H1 (cell line): ENCODE data around the gene SCAPER.

Source experiments
- BRCA1 ChIP-seq: IDR thresholded peaks from 2 replicates; pipeline ENCODE4 v1.6.1; 2012; ENCODE audit warnings: low read depth, low read length, improper control_type of control experiment
- TF ChIP-seq, protein P1 (sequence below), 3 experiments: IDR thresholded peaks; 1 replicate in 2 of 3; 2 replicates in 1 of 3; pipeline versions ENCODE4 v1.5.1 to v1.6.1; 2011; ENCODE audit warnings: low read length in 3 of 3, mild to moderate bottlenecking in 3 of 3, inconsistent platforms in 2 of 3, low read depth in 1 of 3, moderate library complexity in 1 of 3; ENCODE audit not compliant: insufficient read depth in 1 of 3; ENCODE audit errors: control extremely low read depth in 1 of 3

GRCh38 chr15:76503121-76503520 lies 402.0 kb downstream of the SCAPER start:
- TF ChIP-seq, protein P1, sequence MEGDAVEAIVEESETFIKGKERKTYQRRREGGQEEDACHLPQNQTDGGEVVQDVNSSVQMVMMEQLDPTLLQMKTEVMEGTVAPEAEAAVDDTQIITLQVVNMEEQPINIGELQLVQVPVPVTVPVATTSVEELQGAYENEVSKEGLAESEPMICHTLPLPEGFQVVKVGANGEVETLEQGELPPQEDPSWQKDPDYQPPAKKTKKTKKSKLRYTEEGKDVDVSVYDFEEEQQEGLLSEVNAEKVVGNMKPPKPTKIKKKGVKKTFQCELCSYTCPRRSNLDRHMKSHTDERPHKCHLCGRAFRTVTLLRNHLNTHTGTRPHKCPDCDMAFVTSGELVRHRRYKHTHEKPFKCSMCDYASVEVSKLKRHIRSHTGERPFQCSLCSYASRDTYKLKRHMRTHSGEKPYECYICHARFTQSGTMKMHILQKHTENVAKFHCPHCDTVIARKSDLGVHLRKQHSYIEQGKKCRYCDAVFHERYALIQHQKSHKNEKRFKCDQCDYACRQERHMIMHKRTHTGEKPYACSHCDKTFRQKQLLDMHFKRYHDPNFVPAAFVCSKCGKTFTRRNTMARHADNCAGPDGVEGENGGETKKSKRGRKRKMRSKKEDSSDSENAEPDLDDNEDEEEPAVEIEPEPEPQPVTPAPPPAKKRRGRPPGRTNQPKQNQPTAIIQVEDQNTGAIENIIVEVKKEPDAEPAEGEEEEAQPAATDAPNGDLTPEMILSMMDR (IDR thresholded peaks at IDR 0.05; ENCODE audit: control extremely low read depth in 1 of 3, insufficient read depth in 1 of 3, low read depth in 1 of 3, low read length in 3 of 3), result no peak
- no peak for TF ChIP-seq BRCA1
